Transverse colon (tissue), 4 donors: ENCODE measurements around the gene ARL6IP4. TPM values are rescaled to one million over a fixed set of nuclear protein-coding genes. Genes with fewer than 3 reads are reported as not detected.

ENCODE experiments used
- DNase-seq: peaks from one replicate; pipeline ENCODE4 v3.0.0-alpha.2; 2019
- H3K27ac ChIP-seq, 4 donors: fragments of 200-600 bp; sonication (generic); 2 replicates each; pipeline ENCODE4 v1.5.1; 2016 to 2018; ENCODE audit warnings: inconsistent platforms in 4 of 4
- H3K27me3 ChIP-seq: fragments of 200-600 bp; sonication (generic); 2 replicates; pipeline ENCODE4 v1.5.1; 2017; ENCODE audit warnings: inconsistent platforms
- H3K36me3 ChIP-seq, 4 donors: fragments of 200-600 bp; sonication (generic); 2 replicates each; pipeline ENCODE4 v1.5.1; 2017 to 2019; ENCODE audit warnings: inconsistent platforms in 4 of 4
- H3K4me1 ChIP-seq, 4 donors: fragments of 200-600 bp; sonication (generic); 2 replicates each; pipeline ENCODE4 v1.5.1; 2017 to 2020; ENCODE audit warnings: inconsistent platforms in 4 of 4
- H3K4me3 ChIP-seq, 4 donors: fragments of 200-600 bp; sonication (generic); 1 replicate in 1 of 4; 2 replicates in 3 of 4; pipeline versions ENCODE4 v1.5.1 to v1.6.1; 2017 to 2019; ENCODE audit warnings: inconsistent platforms in 4 of 4
- H3K9me3 ChIP-seq, 2 donors: fragments of 200-600 bp; sonication (generic); 2 replicates each; pipeline ENCODE4 v1.5.1; 2017 to 2019; ENCODE audit warnings: inconsistent platforms in 2 of 2
- CTCF ChIP-seq, 5 experiments: fragments of 200-600 bp in 3 of 5; fragments of 450-650 bp in 2 of 5; sonication (generic) in 3 of 5; IDR thresholded peaks; 1 replicate in 2 of 5; 2 replicates in 3 of 5; pipeline ENCODE4 v1.5.1; 2016 to 2017; ENCODE audit warnings: antibody characterized with exemption in 5 of 5, inconsistent platforms in 3 of 5, mild to moderate bottlenecking in 2 of 5, moderate library complexity in 1 of 5
- EP300 ChIP-seq: sonication (generic); formaldehyde crosslinking; IDR thresholded peaks from one replicate; pipeline ENCODE4 v1.6.1; 2017; ENCODE audit warnings: antibody characterized with exemption, low read depth
- POLR2A ChIP-seq: fragments of 450-650 bp; IDR thresholded peaks from one replicate; pipeline ENCODE4 v1.6.1; 2016; ENCODE audit warnings: antibody characterized with exemption, mild to moderate bottlenecking, moderate library complexity
- POLR2AphosphoS5 ChIP-seq, 3 donors: sonication (generic); formaldehyde crosslinking; IDR thresholded peaks; one replicate each; pipeline ENCODE4 v1.6.1; 2016; ENCODE audit warnings: antibody characterized with exemption in 3 of 3
- WGBS, 2 donors: methylation state at CpG; one replicate each; pipeline ENCODE4 v1.1.5; 2018; ENCODE audit warnings: low coverage in 1 of 2; 5-methylcytosine and 5-hydroxymethylcytosine counted together
- in situ Hi-C, 4 donors: fragments of 200-750 bp; cut with MboI; loops; one replicate each; pipeline versions ENCODE4 v1.15.0 to v1.15.1; 2017; ENCODE audit warnings: low sequenced_read_pairs in 3 of 4, low pct_ligation_motif_present in 1 of 4, low pct_unique_long_range_greater_than_20kb in 1 of 4
- intact Hi-C: fragments of 100-400 bp; cut with DNase I; formaldehyde crosslinking; loops from one replicate; pipeline ENCODE4 v1.15.1; 2023; ENCODE audit warnings: low total_unique reads
- total RNA-seq, 4 donors: library from RNA; depleted of rRNA; stranded (reverse); fragments of >200 nt; gene quantifications; one replicate each; pipeline ENCODE4 v1.1.0, GENCODE V29; 2016

Gene ARL6IP4
- total RNA-seq, 4 donors from 2014 or later = 77.4 to 225 (median 184) TPM

GRCh38 chr12:123001464-123001863 is 21.0 kb downstream of the ARL6IP4 start:
- 87 to 88% methylated on average over 2 to 3 of the region's 3 CpGs for WGBS, 2 donors
- H3K36me3 ChIP-seq = peaks cover 0 to 13% (median 0%) of the 10 kb centered on the region in 4 donors
- H3K27me3 ChIP-seq = no peaks in the 10 kb centered on the region
- no peaks in the 10 kb centered on the region for H3K4me1 ChIP-seq
- no peak overlapping the region for H3K4me3 ChIP-seq
- H3K9me3 ChIP-seq = no peaks in the 10 kb centered on the region
- in situ Hi-C loops (no loop called here), intact Hi-C loops (no loop called here)
- no peak for TF ChIP-seq EP300
- no peak for TF ChIP-seq POLR2AphosphoS5 (IDR thresholded peaks at IDR 0.05)
- no peak for TF ChIP-seq CTCF (IDR thresholded peaks at IDR 0.05)
- TF ChIP-seq POLR2A = no peak
- no peak overlapping the region for H3K27ac ChIP-seq
- no peak for DNase-seq

GRCh38 chr12:123003257-123003656 is 22.8 kb downstream of the ARL6IP4 start:
- DNase-seq = no peak
- H3K27me3 ChIP-seq = no peaks in the 10 kb centered on the region
- H3K27ac ChIP-seq = no peak overlapping the region
- TF ChIP-seq POLR2A (no peak), EP300 (no peak), POLR2AphosphoS5 (IDR thresholded peaks at IDR 0.05) (no peak), CTCF (IDR thresholded peaks at IDR 0.05) (no peak)
- H3K4me3 ChIP-seq = no peak overlapping the region
- H3K36me3 ChIP-seq = peaks cover 0 to 13% (median 0%) of the 10 kb centered on the region in 4 donors
- no peaks in the 10 kb centered on the region for H3K4me1 ChIP-seq
- no peaks in the 10 kb centered on the region for H3K9me3 ChIP-seq
- intact Hi-C loops (no loop called here), in situ Hi-C loops (no loop called here)
- 87 to 100% methylated on average over 2 to 6 of the region's 6 CpGs for WGBS, 2 donors

GRCh38 chr12:123004287-123004686 is 23.8 kb downstream of the ARL6IP4 start:
- no peaks in the 10 kb centered on the region for H3K9me3 ChIP-seq
- intact Hi-C loops (no loop called here), in situ Hi-C loops (no loop called here)
- no peak for DNase-seq
- no peak for TF ChIP-seq POLR2AphosphoS5 (IDR thresholded peaks at IDR 0.05)
- TF ChIP-seq CTCF (IDR thresholded peaks at IDR 0.05) = no peak
- TF ChIP-seq EP300 = no peak
- no peak for TF ChIP-seq POLR2A
- no peak overlapping the region for H3K4me3 ChIP-seq
- no peak overlapping the region for H3K27ac ChIP-seq
- H3K36me3 ChIP-seq = peaks cover 0 to 13% (median 0%) of the 10 kb centered on the region in 4 donors
- H3K27me3 ChIP-seq = no peaks in the 10 kb centered on the region
- H3K4me1 ChIP-seq = no peaks in the 10 kb centered on the region
- 88% methylated on average over 14 of the region's 14 CpGs; no CpG with 5 or more reads in 1 of the 2 donors for WGBS, 2 donors

GRCh38 chr12:123005081-123005626 is 24.7 kb downstream of the ARL6IP4 start:
- H3K9me3 ChIP-seq = no peaks in the 10 kb centered on the region
- H3K27ac ChIP-seq = no peak overlapping the region
- intact Hi-C loops = no loop called here
- H3K4me3 ChIP-seq = no peak overlapping the region
- in situ Hi-C loops = no loop called here
- DNase-seq = no peak
- H3K36me3 ChIP-seq = peaks cover 0 to 8% (median 0%) of the 10 kb centered on the region in 4 donors
- 80 to 93% methylated on average over 1 to 22 of the region's 22 CpGs for WGBS, 2 donors
- no peak for TF ChIP-seq POLR2A
- no peak for TF ChIP-seq CTCF (IDR thresholded peaks at IDR 0.05)
- TF ChIP-seq POLR2AphosphoS5 (IDR thresholded peaks at IDR 0.05) = no peak
- TF ChIP-seq EP300 = no peak
- H3K27me3 ChIP-seq = no peaks in the 10 kb centered on the region
- H3K4me1 ChIP-seq = no peaks in the 10 kb centered on the region
